Smooth muscle cell (in vitro differentiated cells): ENCODE measurements around the gene OPA1. TPM values are rescaled to one million over a fixed set of nuclear protein-coding genes. Genes with fewer than 3 reads are reported as not detected.
A peak's percentile ranks its signal among the peaks of the same experiment; 100 is the strongest.

Experiments used
- DNase-seq: peaks from one replicate; lab custom pipeline; 2025; ENCODE audit not compliant: unreplicated experiment; lab: John Stamatoyannopoulos, UW
- H2AFZ ChIP-seq: fragments of 200-600 bp; sonication (generic); 2 replicates; pipeline ENCODE4 v1.6.0; 2016; ENCODE audit warnings: antibody characterized with exemption, low read depth, mild to moderate bottlenecking
- H3F3A ChIP-seq: fragments of 200-600 bp; sonication (generic); 2 replicates; pipeline ENCODE4 v1.6.0; 2017; ENCODE audit warnings: antibody characterized with exemption, low read depth
- H3K27ac ChIP-seq: fragments of 200-600 bp; sonication (generic); 2 replicates; pipeline ENCODE4 v1.5.1; 2016; ENCODE audit warnings: low read depth, mild to moderate bottlenecking
- H3K27me3 ChIP-seq: fragments of 200-600 bp; sonication (generic); 2 replicates; pipeline ENCODE4 v1.6.1; 2016; ENCODE audit warnings: low read depth, mild to moderate bottlenecking
- H3K36me3 ChIP-seq: fragments of 200-600 bp; sonication (generic); 2 replicates; pipeline ENCODE4 v1.5.1; 2016; ENCODE audit warnings: low read depth
- H3K4me1 ChIP-seq: fragments of 200-600 bp; sonication (generic); 2 replicates; pipeline ENCODE4 v1.5.1; 2016; ENCODE audit warnings: low read depth
- H3K4me2 ChIP-seq: fragments of 200-600 bp; sonication (generic); 2 replicates; pipeline ENCODE4 v1.6.0; 2016; ENCODE audit warnings: mild to moderate bottlenecking
- H3K4me3 ChIP-seq: fragments of 200-600 bp; sonication (generic); 2 replicates; pipeline ENCODE4 v1.5.1; 2016; ENCODE audit warnings: mild to moderate bottlenecking
- H3K79me2 ChIP-seq: fragments of 200-600 bp; sonication (generic); 2 replicates; pipeline ENCODE4 v1.6.0; 2016; ENCODE audit warnings: low read depth, mild to moderate bottlenecking
- H3K9ac ChIP-seq: fragments of 200-600 bp; sonication (generic); 2 replicates; pipeline ENCODE4 v1.6.0; 2016; ENCODE audit warnings: low read depth
- H3K9me3 ChIP-seq: fragments of 200-600 bp; sonication (generic); replicated peaks from 2 replicates; pipeline ENCODE4 v1.5.1; 2016; ENCODE audit warnings: low read depth
- H4K20me1 ChIP-seq: fragments of 200-600 bp; sonication (generic); 2 replicates; pipeline ENCODE4 v1.6.0; 2016; ENCODE audit warnings: low read depth
- CTCF ChIP-seq: fragments of 200-600 bp; sonication (generic); IDR thresholded peaks from 2 replicates; pipeline ENCODE4 v1.5.1; 2017; ENCODE audit warnings: borderline replicate concordance, mild to moderate bottlenecking, antibody characterized with exemption; ENCODE audit not compliant: insufficient read depth, poor library complexity, severe bottlenecking
- WGBS: methylation state at CpG from one replicate; pipeline ENCODE4 v1.1.7; 2016; ENCODE audit warnings: low lambda C conversion rate; 5-methylcytosine and 5-hydroxymethylcytosine counted together
- polyA plus RNA-seq: library from polyadenylated mRNA; unstranded; fragments of >200 nt; fragmentation: Nextera tagmentation; extraction: Ambion mirVana; gene quantifications from 2 replicates; pipeline ENCODE4 v1.2.1, GENCODE V29; 2016
- small RNA-seq: library from RNA; depleted of rRNA; stranded (forward); fragments of <200 nt; gene quantifications from one replicate; pipeline ENCODE3, GENCODE V24; 2014
- total RNA-seq: library from RNA; depleted of rRNA; stranded (reverse); fragments of >200 nt; gene quantifications from 2 replicates; pipeline ENCODE4 v1.2.3, GENCODE V29; 2014

Gene OPA1
- total and polyA plus RNA-seq, 2 experiments from 2014 or later, result 23.8 to 56.0 TPM

GRCh38 chr3:193744048-193744821 lies 151.2 kb downstream of the OPA1 start:
- no peak for DNase-seq
- WGBS, result 75% methylated on average over 13 of the region's 13 CpGs
- Histone ChIP-seq H3K36me3 (no peaks in the 10 kb centered on the region), H3K9ac (no peak overlapping the region), H4K20me1 (no peaks in the 10 kb centered on the region), H3K4me2 (peak overlapping the region; percentile 17), H3K4me3 (peak overlapping the region; percentile 31), H3K9me3 (no peaks in the 10 kb centered on the region), H3F3A (peaks cover 7% of the 10 kb centered on the region), H3K79me2 (no peaks in the 10 kb centered on the region), H3K27me3 (no peaks in the 10 kb centered on the region), H2AFZ (peak overlapping the region; percentile 21), H3K4me1 (peaks cover 17% of the 10 kb centered on the region), H3K27ac (peak overlapping the region; percentile 7)
- no peak for TF ChIP-seq CTCF

GRCh38 chr3:193744822-193745684 lies 152.0 kb downstream of the OPA1 start:
- H3K27ac ChIP-seq, result peak overlapping the region; percentile 7
- no peaks in the 10 kb centered on the region for H3K79me2 ChIP-seq
- no peak for TF ChIP-seq CTCF
- H3K4me1 ChIP-seq, result peaks cover 17% of the 10 kb centered on the region
- H4K20me1 ChIP-seq, result no peaks in the 10 kb centered on the region
- peak overlapping the region; percentile 93 for H2AFZ ChIP-seq
- H3K4me2 ChIP-seq, result peak overlapping the region; percentile 11
- no peaks in the 10 kb centered on the region for H3K36me3 ChIP-seq
- peak; percentile 13 for DNase-seq
- H3K9me3 ChIP-seq, result no peaks in the 10 kb centered on the region
- no peaks in the 10 kb centered on the region for H3K27me3 ChIP-seq
- H3F3A ChIP-seq, result peaks cover 7% of the 10 kb centered on the region
- H3K9ac ChIP-seq, result no peak overlapping the region
- WGBS, result 13% methylated on average over 9 of the region's 9 CpGs
- no peak overlapping the region for H3K4me3 ChIP-seq

GRCh38 chr3:193746832-193747231 lies 153.8 kb downstream of the OPA1 start:
- TF ChIP-seq CTCF, result no peak
- H3K27ac ChIP-seq, result no peak overlapping the region
- H3K27me3 ChIP-seq, result no peaks in the 10 kb centered on the region
- no peak overlapping the region for H3K4me3 ChIP-seq
- H3K4me2 ChIP-seq, result no peak overlapping the region
- H3K36me3 ChIP-seq, result no peaks in the 10 kb centered on the region
- 97% methylated on average over 5 of the region's 5 CpGs for WGBS
- peaks cover 7% of the 10 kb centered on the region for H3F3A ChIP-seq
- no peaks in the 10 kb centered on the region for H3K9me3 ChIP-seq
- DNase-seq, result no peak
- no peaks in the 10 kb centered on the region for H4K20me1 ChIP-seq
- peaks cover 17% of the 10 kb centered on the region for H3K4me1 ChIP-seq
- no peak overlapping the region for H2AFZ ChIP-seq
- H3K9ac ChIP-seq, result no peak overlapping the region
- H3K79me2 ChIP-seq, result no peaks in the 10 kb centered on the region

Small RNA genes within 50 kb of the gene (small RNA-seq; reads per million reads assigned to genes)
- gene RF00019 (not detected), gene RN7SL447P (not detected)

Other genes starting within 250 kb of the OPA1 start
- gene ATP13A5, start 214.5 kb upstream of the OPA1 start, total RNA-seq, result not detected in 2 replicates
- gene ATP13A5, start 214.5 kb upstream of the OPA1 start, polyA plus RNA-seq, result not detected in 2 replicates
- gene ATP13A4, start 38.3 kb upstream of the OPA1 start, total RNA-seq, result 0.27 and 2.4 TPM in 2 replicates
- gene ATP13A4, start 38.3 kb upstream of the OPA1 start, polyA plus RNA-seq, result 0.46 and 0.50 TPM in 2 replicates